ENCODE measurements around the gene PRDM15. TPM values are rescaled to one million over a fixed set of nuclear protein-coding genes. Genes with fewer than 3 reads are reported as not detected.

PRDM15 gene
- total RNA-seq, 1 experiment from 2014 or later: 11.2 TPM

DNA sequence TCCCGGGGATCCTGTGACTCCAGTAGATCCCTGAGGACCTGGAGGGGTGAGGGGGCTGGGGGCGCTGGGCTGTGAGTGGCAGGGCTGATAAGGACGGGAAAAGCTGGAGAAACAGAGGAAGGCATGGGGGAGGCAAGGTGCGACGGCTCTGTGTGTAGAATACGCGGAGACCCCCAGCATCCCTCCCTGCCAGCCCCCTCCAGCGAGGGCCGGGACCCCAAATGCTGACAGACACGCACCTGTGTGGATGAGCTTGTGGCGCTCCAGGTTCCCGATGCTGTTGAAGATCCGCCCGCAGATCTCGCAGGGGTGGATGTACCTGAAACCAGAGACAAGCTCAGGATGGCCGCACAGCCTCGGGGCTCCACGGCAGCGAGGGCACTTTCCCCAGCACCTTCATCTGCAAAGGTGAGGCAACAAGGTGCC, 59.3 kb downstream of the PRDM15 start:
- intact Hi-C loops (cut with micrococcal nuclease; ENCODE audit: unreplicated experiment): no loop called here
- H3K4me1 ChIP-seq (ENCODE audit: control insufficient read depth, insufficient read depth, low read length): peaks cover 5% of the 10 kb centered on the region; the same call in 1 of the 2 replicates
- in situ Hi-C loops (cut with HindIII; ENCODE audit: low pct_unique_long_range_greater_than_20kb, low sequenced_read_pairs): no loop called here

DNA sequence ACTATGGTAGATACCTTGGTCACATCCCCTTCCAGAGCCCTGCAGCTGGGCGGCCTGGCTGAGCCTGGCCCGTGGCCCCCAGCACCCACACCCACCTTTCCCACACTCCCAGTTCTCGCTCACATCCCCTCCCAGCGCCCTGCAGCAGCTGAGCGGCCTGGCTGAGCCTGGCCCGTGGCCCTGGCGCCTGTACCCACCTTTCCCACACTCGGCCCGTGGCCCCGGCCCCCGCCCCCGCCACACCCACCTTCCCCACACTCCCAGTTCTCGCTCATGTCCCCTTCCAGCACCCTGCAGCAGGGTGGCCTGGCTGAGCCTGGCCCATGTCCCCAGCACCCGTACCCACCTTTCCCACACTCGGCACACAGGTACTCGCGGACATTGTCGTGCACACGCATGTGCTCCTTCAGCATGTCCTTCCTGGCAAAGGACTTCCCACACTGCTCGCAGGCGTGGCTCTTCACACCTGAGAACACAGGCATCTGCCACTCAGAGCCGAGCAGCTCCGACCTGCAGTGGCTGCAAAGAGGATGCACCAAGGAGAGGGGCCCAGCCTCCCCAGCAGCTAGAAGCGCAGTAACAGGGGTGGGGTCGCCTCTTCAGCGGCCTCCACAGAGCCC, 59.8 kb downstream of the PRDM15 start:
- TF ChIP-seq CTCF (IDR thresholded peaks at IDR 0.05): no peak
- H3K27ac ChIP-seq (ENCODE audit: low read length): no peak overlapping the region
- no peaks in the 10 kb centered on the region for H3K27me3 ChIP-seq (ENCODE audit: control insufficient read depth, insufficient read depth, low read length)
- H3K4me1 ChIP-seq (ENCODE audit: control insufficient read depth, insufficient read depth, low read length): peaks cover 5% of the 10 kb centered on the region; the same call in 1 of the 2 replicates
- DNase-seq (ENCODE audit: low read depth, low spot score): no peak
- no peaks in the 10 kb centered on the region for H3K36me3 ChIP-seq (ENCODE audit: control insufficient read depth, insufficient read depth, low read length)
- POLR2A ChIA-PET: no interaction called here
- ATAC-seq: no peak
- intact Hi-C loops (cut with micrococcal nuclease; ENCODE audit: unreplicated experiment): no loop called here
- in situ Hi-C loops (cut with HindIII; ENCODE audit: low pct_unique_long_range_greater_than_20kb, low sequenced_read_pairs): no loop called here
- H3K9me3 ChIP-seq (ENCODE audit: control insufficient read depth, insufficient read depth, low read depth, low read length): no peaks in the 10 kb centered on the region
- CTCF ChIA-PET: no interaction called here
- no peak overlapping the region for H3K4me3 ChIP-seq (ENCODE audit: low read depth in 2 of 2, low read length in 2 of 2)
- BruUV-seq (replicated peaks): no TSS peak

More for the DNA sequence above, 59.3 kb downstream of the PRDM15 start:
- TF ChIP-seq CTCF (IDR thresholded peaks at IDR 0.05): no peak
- TF ChIP-seq, protein P1, sequence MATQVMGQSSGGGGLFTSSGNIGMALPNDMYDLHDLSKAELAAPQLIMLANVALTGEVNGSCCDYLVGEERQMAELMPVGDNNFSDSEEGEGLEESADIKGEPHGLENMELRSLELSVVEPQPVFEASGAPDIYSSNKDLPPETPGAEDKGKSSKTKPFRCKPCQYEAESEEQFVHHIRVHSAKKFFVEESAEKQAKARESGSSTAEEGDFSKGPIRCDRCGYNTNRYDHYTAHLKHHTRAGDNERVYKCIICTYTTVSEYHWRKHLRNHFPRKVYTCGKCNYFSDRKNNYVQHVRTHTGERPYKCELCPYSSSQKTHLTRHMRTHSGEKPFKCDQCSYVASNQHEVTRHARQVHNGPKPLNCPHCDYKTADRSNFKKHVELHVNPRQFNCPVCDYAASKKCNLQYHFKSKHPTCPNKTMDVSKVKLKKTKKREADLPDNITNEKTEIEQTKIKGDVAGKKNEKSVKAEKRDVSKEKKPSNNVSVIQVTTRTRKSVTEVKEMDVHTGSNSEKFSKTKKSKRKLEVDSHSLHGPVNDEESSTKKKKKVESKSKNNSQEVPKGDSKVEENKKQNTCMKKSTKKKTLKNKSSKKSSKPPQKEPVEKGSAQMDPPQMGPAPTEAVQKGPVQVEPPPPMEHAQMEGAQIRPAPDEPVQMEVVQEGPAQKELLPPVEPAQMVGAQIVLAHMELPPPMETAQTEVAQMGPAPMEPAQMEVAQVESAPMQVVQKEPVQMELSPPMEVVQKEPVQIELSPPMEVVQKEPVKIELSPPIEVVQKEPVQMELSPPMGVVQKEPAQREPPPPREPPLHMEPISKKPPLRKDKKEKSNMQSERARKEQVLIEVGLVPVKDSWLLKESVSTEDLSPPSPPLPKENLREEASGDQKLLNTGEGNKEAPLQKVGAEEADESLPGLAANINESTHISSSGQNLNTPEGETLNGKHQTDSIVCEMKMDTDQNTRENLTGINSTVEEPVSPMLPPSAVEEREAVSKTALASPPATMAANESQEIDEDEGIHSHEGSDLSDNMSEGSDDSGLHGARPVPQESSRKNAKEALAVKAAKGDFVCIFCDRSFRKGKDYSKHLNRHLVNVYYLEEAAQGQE (IDR thresholded peaks at IDR 0.05; ENCODE audit: insufficient read depth in 1 of 2, low read depth in 2 of 2, low read length in 1 of 2): no peak
- TF ChIP-seq TCF7L2 (IDR thresholded peaks at IDR 0.05; ENCODE audit: low read depth, low read length): no peak
- no peak for TF ChIP-seq SIN3A (IDR thresholded peaks at IDR 0.05; ENCODE audit: borderline replicate concordance, insufficient read depth, low read depth, low read length)
- TF ChIP-seq POLR2AphosphoS5 (IDR thresholded peaks at IDR 0.05; ENCODE audit: low read depth, low read length): no peak
- DNase-seq (ENCODE audit: low read depth, low spot score) (no peak), ATAC-seq (no peak)
- H3K27ac ChIP-seq (ENCODE audit: low read length): no peak overlapping the region
- no TSS peak for BruUV-seq (replicated peaks)
- H3K4me3 ChIP-seq (ENCODE audit: low read depth in 2 of 2, low read length in 2 of 2): no peak overlapping the region
- H3K27me3 ChIP-seq (ENCODE audit: control insufficient read depth, insufficient read depth, low read length): no peaks in the 10 kb centered on the region
- no peaks in the 10 kb centered on the region for H3K9me3 ChIP-seq (ENCODE audit: control insufficient read depth, insufficient read depth, low read depth, low read length)
- ChIA-PET POLR2A (no interaction called here), CTCF (no interaction called here)
- no peaks in the 10 kb centered on the region for H3K36me3 ChIP-seq (ENCODE audit: control insufficient read depth, insufficient read depth, low read length)
